ENCODE results near the gene WWP2.
"Not testable (repeated sequence)": the region's sequence is repeated elsewhere in the genome, so short reads cannot be mapped to it uniquely, and the experiment has no call there.

The WWP2 gene

GRCh38 chr16:69942627-69943170, 180.6 kb downstream of the WWP2 start:
- DNase-seq (ENCODE audit: low spot score), result no peak

GRCh38 chr16:69943241-69944036, 181.3 kb downstream of the WWP2 start:
- DNase-seq (ENCODE audit: low spot score), result not testable (repeated sequence)

- not testable (repeated sequence) for DNase-seq (ENCODE audit: low spot score)
Measured at GRCh38 chr16:69950411-69950810, 188.3 kb downstream of the WWP2 start.

- DNase-seq (ENCODE audit: low spot score), result not testable (repeated sequence)
Measured at GRCh38 chr16:69951017-69951671, 189.0 kb downstream of the WWP2 start, which contains the start of gene CLEC18A. Gene CLEC18A (plus strand): TSS chr16:69951334. CDS start chr16:69951367, 33 bp downstream.

- not testable (repeated sequence) for DNase-seq (ENCODE audit: low spot score)
Measured at GRCh38 chr16:69951672-69952031, 189.5 kb downstream of the WWP2 start.

GRCh38 chr16:69952116-69952515, 190.0 kb downstream of the WWP2 start:
- not testable (repeated sequence) for DNase-seq (ENCODE audit: low spot score)

GRCh38 chr16:69952572-69953355, 190.6 kb downstream of the WWP2 start:
- DNase-seq (ENCODE audit: low spot score), result not testable (repeated sequence)

- DNase-seq (ENCODE audit: low spot score), result not testable (repeated sequence)
Measured at GRCh38 chr16:69954241-69954640, 192.1 kb downstream of the WWP2 start.

GRCh38 chr16:69963312-69963711, 201.2 kb downstream of the WWP2 start:
- not testable (repeated sequence) for DNase-seq (ENCODE audit: low spot score)

GRCh38 chr16:69964960-69965660, 203.0 kb downstream of the WWP2 start:
- DNase-seq (ENCODE audit: low spot score), result not testable (repeated sequence)

GRCh38 chr16:69965661-69966054, 203.5 kb downstream of the WWP2 start:
- not testable (repeated sequence) for DNase-seq (ENCODE audit: low spot score)

- DNase-seq (ENCODE audit: low spot score), result not testable (repeated sequence)
Measured at GRCh38 chr16:69967688-69968087, 205.6 kb downstream of the WWP2 start.

GRCh38 chr16:69968125-69968524, 206.0 kb downstream of the WWP2 start:
- not testable (repeated sequence) for DNase-seq (ENCODE audit: low spot score)

GRCh38 chr16:69969657-69970056, 207.5 kb downstream of the WWP2 start:
- not testable (repeated sequence) for DNase-seq (ENCODE audit: low spot score)

- not testable (repeated sequence) for DNase-seq (ENCODE audit: low spot score)
Measured at GRCh38 chr16:69972120-69972519, 210.0 kb downstream of the WWP2 start.

- not testable (repeated sequence) for DNase-seq (ENCODE audit: low spot score)
Measured at GRCh38 chr16:69972935-69973334, 210.8 kb downstream of the WWP2 start.

- not testable (repeated sequence) for DNase-seq (ENCODE audit: low spot score)
Measured at GRCh38 chr16:69985196-69985595, 223.1 kb downstream of the WWP2 start.

All from putamen (tissue), 1 donor.